Fibroblast of pulmonary artery (primary cell): ENCODE results near the gene ARHGEF37.

ENCODE experiments used
- DNase-seq: peaks from one replicate; pipeline ENCODE4 v3.0.0-alpha.2; 2010; ENCODE audit warnings: low read depth
- H3K4me3 ChIP-seq: replicated peaks from 2 replicates; pipeline ENCODE4 v1.5.1; 2011; ENCODE audit warnings: low read depth, mild to moderate bottlenecking, control low read depth, low read length, moderate library complexity
- CTCF ChIP-seq: IDR thresholded peaks from 2 replicates; pipeline ENCODE4 v1.5.1; 2011; ENCODE audit warnings: mild to moderate bottlenecking, control low read depth, low read length, inconsistent platforms; ENCODE audit errors: missing control alignments

ARHGEF37 gene

GRCh38 chr5:149599375-149599774, 18.1 kb downstream of the ARHGEF37 start:
- no peak overlapping the region for H3K4me3 ChIP-seq
- TF ChIP-seq CTCF, result no peak
- no peak for DNase-seq

GRCh38 chr5:149600932-149601331, 19.6 kb downstream of the ARHGEF37 start:
- no peak for TF ChIP-seq CTCF
- DNase-seq, result no peak
- no peak overlapping the region for H3K4me3 ChIP-seq

GRCh38 chr5:149603210-149603609, 21.9 kb downstream of the ARHGEF37 start:
- no peak for TF ChIP-seq CTCF
- no peak for DNase-seq
- no peak overlapping the region for H3K4me3 ChIP-seq

- H3K4me3 ChIP-seq, result no peak overlapping the region
- TF ChIP-seq CTCF, result no peak
- no peak for DNase-seq
These were observed 22.6 kb downstream of the ARHGEF37 start for GRCh38 chr5:149603920-149604319.

GRCh38 chr5:149604321-149604720, 23.0 kb downstream of the ARHGEF37 start:
- H3K4me3 ChIP-seq, result no peak overlapping the region

GRCh38 chr5:149605354-149605997, 24.2 kb downstream of the ARHGEF37 start:
- TF ChIP-seq CTCF, result no peak
- H3K4me3 ChIP-seq, result no peak overlapping the region
- no peak for DNase-seq

More at GRCh38 chr5:149604321-149604720, 23.0 kb downstream of the ARHGEF37 start:
- TF ChIP-seq CTCF, result no peak
- DNase-seq, result no peak
